ENCODE data around the gene CACNG1. TPM values are rescaled to one million over a fixed set of nuclear protein-coding genes. Genes with fewer than 3 reads are reported as not detected.

CACNG1 gene
- total RNA-seq, 4 donors from 2014 or later: not detected

GRCh38 chr17:67071595-67071994 lies 27.2 kb downstream of the CACNG1 start:
- Histone ChIP-seq H3K4me3 (no peak overlapping the region), H3K4me1 (no peaks in the 10 kb centered on the region), H3K9me3 (no peaks in the 10 kb centered on the region), H3K36me3 (no peaks in the 10 kb centered on the region), H3K27ac (no peak overlapping the region), H3K27me3 (no peaks in the 10 kb centered on the region)
- no peak for DNase-seq
- intact Hi-C loops (cut with DNase I; ENCODE audit: low total_unique reads): no loop called here
- no peak for TF ChIP-seq CTCF (IDR thresholded peaks at IDR 0.05)
- TF ChIP-seq POLR2A (IDR thresholded peaks at IDR 0.05): no peak

- no peaks in the 10 kb centered on the region for H3K27me3 ChIP-seq
- no peak overlapping the region for H3K27ac ChIP-seq
- intact Hi-C loops (cut with DNase I; ENCODE audit: low total_unique reads): no loop called here
- H3K4me1 ChIP-seq: no peaks in the 10 kb centered on the region
- no peak for TF ChIP-seq POLR2A (IDR thresholded peaks at IDR 0.05)
- no peak for TF ChIP-seq CTCF (IDR thresholded peaks at IDR 0.05)
- no peaks in the 10 kb centered on the region for H3K9me3 ChIP-seq
- no peak overlapping the region for H3K4me3 ChIP-seq
- no peak for DNase-seq
- H3K36me3 ChIP-seq: no peaks in the 10 kb centered on the region
Measured at GRCh38 chr17:67072885-67073284, 28.5 kb downstream of the CACNG1 start.

GRCh38 chr17:67074781-67075180 lies 30.4 kb downstream of the CACNG1 start:
- Histone ChIP-seq H3K27me3 (no peaks in the 10 kb centered on the region), H3K9me3 (no peaks in the 10 kb centered on the region), H3K36me3 (no peaks in the 10 kb centered on the region), H3K4me3 (no peak overlapping the region), H3K27ac (no peak overlapping the region), H3K4me1 (no peaks in the 10 kb centered on the region)
- intact Hi-C loops (cut with DNase I; ENCODE audit: low total_unique reads): no loop called here
- no peak for TF ChIP-seq POLR2A (IDR thresholded peaks at IDR 0.05)
- no peak for TF ChIP-seq CTCF (IDR thresholded peaks at IDR 0.05)
- no peak for DNase-seq

- no peak for DNase-seq
- Histone ChIP-seq H3K36me3 (no peaks in the 10 kb centered on the region), H3K4me1 (no peaks in the 10 kb centered on the region), H3K27ac (no peak overlapping the region), H3K27me3 (no peaks in the 10 kb centered on the region), H3K4me3 (no peak overlapping the region), H3K9me3 (no peaks in the 10 kb centered on the region)
- intact Hi-C loops (cut with DNase I; ENCODE audit: low total_unique reads): no loop called here
- TF ChIP-seq POLR2A (IDR thresholded peaks at IDR 0.05): no peak
- no peak for TF ChIP-seq CTCF (IDR thresholded peaks at IDR 0.05)
Measured at GRCh38 chr17:67076290-67076689, 31.9 kb downstream of the CACNG1 start.

- Histone ChIP-seq H3K36me3 (no peaks in the 10 kb centered on the region), H3K4me1 (no peaks in the 10 kb centered on the region), H3K9me3 (no peaks in the 10 kb centered on the region), H3K27ac (no peak overlapping the region), H3K27me3 (no peaks in the 10 kb centered on the region), H3K4me3 (no peak overlapping the region)
- intact Hi-C loops (cut with DNase I; ENCODE audit: low total_unique reads): no loop called here
- DNase-seq: no peak
- TF ChIP-seq CTCF (IDR thresholded peaks at IDR 0.05) (no peak), POLR2A (IDR thresholded peaks at IDR 0.05) (no peak)
Measured at GRCh38 chr17:67078292-67078691, 33.9 kb downstream of the CACNG1 start.
